GM12878 (cell line): ENCODE results near the gene STAMBPL1. TPM values are rescaled to one million over a fixed set of nuclear protein-coding genes. Genes with fewer than 3 reads are reported as not detected.

Source experiments
- ATAC-seq: fragments of 200-7000 bp; cut with Tn5 transposase; 3 replicates; pipeline ENCODE4 v1.9.1; 2020; ENCODE audit warnings: mild to moderate bottlenecking, moderate library complexity
- BruUV-seq: library from RNA; stranded (reverse); fragments of 400-500 nt; replicated peaks from 2 replicates; lab custom pipeline; 2021; lab: Mats Ljungman, UMichigan
- CTCF ChIA-PET: fragments of 300-600 bp; sonication (Branson Sonifier 250); formaldehyde crosslinking; extraction: SDS; loops from one replicate; lab custom pipeline; 2021; ENCODE audit warnings: inconsistent platforms; lab: Yijun Ruan, JAX
- POLR2A ChIA-PET: fragments of 350-600 bp; formaldehyde crosslinking; extraction: SDS; loops from one replicate; lab custom pipeline; 2021; ENCODE audit warnings: inconsistent platforms; lab: Charles Lee
- RAD21 ChIA-PET: fragments of 300-600 bp; sonication (Branson Sonifier 250); formaldehyde crosslinking; loops from one replicate; lab custom pipeline; 2023; ENCODE audit warnings: antibody characterized with exemption; ENCODE audit not compliant: unreplicated experiment; lab: Charles Lee
- SMC1A ChIA-PET: fragments of 300-600 bp; sonication (Branson Sonifier 250); formaldehyde crosslinking; loops from one replicate; lab custom pipeline; 2023; ENCODE audit not compliant: unreplicated experiment, uncharacterized antibody; lab: Charles Lee
- DNase-seq: peaks from one replicate; pipeline ENCODE4 v3.0.0-alpha.2; 2011; ENCODE audit warnings: low read depth, low spot score
- FAIRE-seq: peaks from 3 replicates; lab custom pipeline; 2011; peaks lifted over from hg19 to GRCh38; lab: Jason Lieb, UNC
- H2AFZ ChIP-seq: 2 replicates; pipeline ENCODE4 v1.6.0; 2011; ENCODE audit warnings: low read depth, low read length, control low read depth; ENCODE audit not compliant: control insufficient read depth
- H3K27ac ChIP-seq: 2 replicates; pipeline ENCODE4 v1.5.1; 2011; ENCODE audit warnings: control low read depth; ENCODE audit not compliant: control insufficient read depth, insufficient read depth
- H3K27me3 ChIP-seq, 2 experiments: replicated peaks in 1 of 2; 2 replicates each; pipeline versions ENCODE4 v1.6.0 to v1.6.1; 2011; ENCODE audit warnings: low read length in 1 of 2; ENCODE audit not compliant: control insufficient read depth in 2 of 2, insufficient read depth in 2 of 2
- H3K36me3 ChIP-seq, 2 experiments: 2 replicates each; pipeline ENCODE4 v1.5.1; 2011; ENCODE audit warnings: low read length in 1 of 2; ENCODE audit not compliant: control insufficient read depth in 2 of 2, insufficient read depth in 2 of 2
- H3K4me1 ChIP-seq: 2 replicates; pipeline ENCODE4 v1.6.1; 2011; ENCODE audit warnings: mild to moderate bottlenecking, low read length, moderate library complexity, mixed read lengths; ENCODE audit not compliant: control insufficient read depth, insufficient read depth
- H3K4me2 ChIP-seq: 2 replicates; pipeline ENCODE4 v1.6.0; 2011; ENCODE audit warnings: control low read depth; ENCODE audit not compliant: control insufficient read depth, insufficient read depth
- H3K4me3 ChIP-seq: fragments of 200-600 bp; sonication (generic); 2 replicates; pipeline ENCODE4 v1.5.1; 2016
- H3K79me2 ChIP-seq: 2 replicates; pipeline ENCODE4 v1.6.0; 2011; ENCODE audit warnings: low read length; ENCODE audit not compliant: control insufficient read depth, insufficient read depth
- H3K9ac ChIP-seq: 2 replicates; pipeline ENCODE4 v1.8.0; 2011; ENCODE audit warnings: low read length, control low read depth, mixed read lengths; ENCODE audit not compliant: control insufficient read depth, insufficient read depth
- H3K9me3 ChIP-seq: replicated peaks from 3 replicates; pipeline ENCODE4 v1.5.1; 2011; ENCODE audit warnings: mild to moderate bottlenecking, low read length; ENCODE audit not compliant: control insufficient read depth, insufficient read depth
- H4K20me1 ChIP-seq: 2 replicates; pipeline ENCODE4 v1.6.0; 2011; ENCODE audit not compliant: control insufficient read depth, insufficient read depth
- ASH2L ChIP-seq: fragments of 300-600, 200-600 bp; sonication (generic); IDR thresholded peaks from 2 replicates; pipeline ENCODE4 v1.6.1; 2017; ENCODE audit warnings: low read depth, mild to moderate bottlenecking, borderline replicate concordance
- BCL11A ChIP-seq: IDR thresholded peaks from 2 replicates; pipeline ENCODE4 v1.6.1; 2011; ENCODE audit warnings: low read depth, low read length
- HCFC1 ChIP-seq: fragments of 150-350 bp; IDR thresholded peaks from 2 replicates; pipeline ENCODE4 v1.6.1; 2014; ENCODE audit warnings: low read length
- POLR2AphosphoS5 ChIP-seq: IDR thresholded peaks from 2 replicates; pipeline ENCODE4 v1.6.1; 2011; ENCODE audit warnings: mild to moderate bottlenecking, low read length, inconsistent platforms
- RBBP5 ChIP-seq: fragments of 200-600 bp; sonication (generic); conservative IDR thresholded peaks from 2 replicates; pipeline ENCODE4 v1.6.1; 2016
- SMAD1 ChIP-seq: fragments of 450-650 bp; IDR thresholded peaks from 2 replicates; pipeline ENCODE4 v1.6.1; 2018; ENCODE audit warnings: mild to moderate bottlenecking, low read depth; ENCODE audit not compliant: partially characterized antibody
- SMAD5 ChIP-seq: IDR thresholded peaks from 2 replicates; pipeline ENCODE4 v1.6.1; 2016; ENCODE audit warnings: antibody characterized with exemption, low read depth
- TBL1XR1 ChIP-seq: IDR thresholded peaks from 2 replicates; pipeline ENCODE4 v1.6.1; 2012; ENCODE audit warnings: low read depth, low read length, improper control_type of control experiment
- WRNIP1 ChIP-seq: IDR thresholded peaks from 2 replicates; pipeline ENCODE4 v1.6.1; 2011; ENCODE audit warnings: low read depth, low read length, improper control_type of control experiment, borderline replicate concordance
- ZZZ3 ChIP-seq: IDR thresholded peaks from 2 replicates; pipeline ENCODE4 v1.6.1; 2011; ENCODE audit warnings: low read depth; ENCODE audit not compliant: control insufficient read depth, insufficient read length
- WGBS: methylation state at CpG from one replicate; pipeline ENCODE4 v1.1.6; 2016; ENCODE audit warnings: low lambda C conversion rate; ENCODE audit not compliant: insufficient replicate concordance, insufficient coverage; ENCODE audit errors: missing lambda C conversion rate; 5-methylcytosine and 5-hydroxymethylcytosine counted together
- in situ Hi-C: fragments of 300-500 bp; cut with MboI; formaldehyde crosslinking; loops from 9 replicates; pipeline ENCODE4 v1.14.3; 2018; ENCODE audit warnings: mixed read lengths
- intact Hi-C: fragments of 100-400 bp; cut with micrococcal nuclease; formaldehyde crosslinking; loops from one replicate; pipeline ENCODE4 v1.14.2; 2022; ENCODE audit not compliant: unreplicated experiment
- polyA plus RNA-seq, 11 experiments: library from polyadenylated mRNA; depleted of rRNA in 4 of 11; unstranded in 6 of 11; stranded (reverse) in 5 of 11; fragments of >200 nt; fragmentation: Nextera tagmentation in 4 of 11; fragmentation: Illumina TruSeq in 1 of 11; extraction: Ambion mirVana in 4 of 11; extraction: Trizol in 1 of 11; gene quantifications; 1 replicate in 1 of 11; 2 replicates in 10 of 11; pipeline versions ENCODE4 v1.2.1 to v1.2.3, GENCODE V29; 2011 to 2016; ENCODE audit warnings: inconsistent platforms in 2 of 11, missing spikeins in 2 of 11, low read depth in 1 of 11
- total RNA-seq, 4 experiments: library from RNA; depleted of rRNA in 3 of 4; stranded (reverse); fragments of >200 nt in 3 of 4; fragmentation: Illumina TruSeq in 1 of 4; extraction: Trizol in 1 of 4; gene quantifications; 2 replicates each; pipeline versions ENCODE4 v1.2.1 to v1.2.3, GENCODE V29; 2013 to 2021
- TF ChIP-seq, protein P1 (sequence below): IDR thresholded peaks from 2 replicates; pipeline ENCODE4 v1.6.1; 2012; ENCODE audit warnings: mild to moderate bottlenecking, low read depth, low read length

STAMBPL1 gene
- total and polyA plus RNA-seq, 10 of the 15 experiments (the other 5 are each of a cell fraction or from before 2014, with no cell fraction given): 7.5 to 44.1 (median 25.4) TPM

DNA sequence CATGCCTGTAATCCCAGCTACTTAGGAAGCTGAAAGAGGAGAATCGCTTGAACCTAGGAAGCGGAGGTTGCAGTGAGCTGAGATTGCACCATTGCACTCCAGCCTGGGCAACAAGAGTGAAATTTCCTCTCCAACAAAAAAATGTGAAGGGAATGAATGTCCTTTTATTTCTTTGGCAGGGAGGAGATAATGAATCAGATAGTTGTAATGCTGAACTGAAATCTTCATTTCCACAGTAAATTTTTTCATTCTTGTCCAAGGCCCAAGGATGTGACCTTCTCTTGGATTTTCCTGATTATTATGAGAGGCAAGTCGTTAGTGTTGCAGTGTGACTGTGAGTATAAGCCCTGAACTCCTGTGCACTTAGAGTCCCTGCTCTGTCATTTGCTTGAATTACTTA lies 13.6 kb downstream of the STAMBPL1 start:
- no peaks in the 10 kb centered on the region for H3K27me3 ChIP-seq
- H3K79me2 ChIP-seq: peaks cover 87% of the 10 kb centered on the region
- no peak overlapping the region for H3K4me3 ChIP-seq
- ChIA-PET SMC1A (interaction anchor here (0.7 to 5.2 kb wide), 7 partner anchors 11 to 315 kb away, joined by 3 to 50 read pairs (median 7); partner anchors contain the start of gene STAMBPL1), CTCF (interaction anchor here (0.6 to 1.8 kb wide), 2 partner anchors 59 to 143 kb away, joined by 3 to 5 read pairs; no protein-coding TSS in a partner anchor), RAD21 (interaction anchor here (13.0 kb wide), 1 partner anchor 7 kb away, joined by 249 read pairs; no protein-coding TSS in a partner anchor), POLR2A (interaction anchor here (0.9 to 13.1 kb wide), 3 partner anchors 6 to 38 kb away, joined by 3 to 248 read pairs (median 4); no protein-coding TSS in a partner anchor)
- H4K20me1 ChIP-seq: no peaks in the 10 kb centered on the region
- no peak for FAIRE-seq
- no peak overlapping the region for H3K4me2 ChIP-seq
- in situ Hi-C loops: no loop called here
- intact Hi-C loops: no loop called here
- no peaks in the 10 kb centered on the region for H3K9me3 ChIP-seq
- no peak overlapping the region for H3K27ac ChIP-seq
- peaks cover 42% of the 10 kb centered on the region for H3K4me1 ChIP-seq
- 100% methylated on average over 3 of the region's 3 CpGs for WGBS
- DNase-seq: no peak
- no peak overlapping the region for H3K9ac ChIP-seq
- H3K36me3 ChIP-seq: no peaks in the 10 kb centered on the region
- no TSS peak for BruUV-seq
- no peak overlapping the region for H2AFZ ChIP-seq
- TF ChIP-seq SMAD5 (no peak), RBBP5 (no peak), WRNIP1 (no peak), POLR2AphosphoS5 (no peak), BCL11A (no peak), ASH2L (no peak), SMAD1 (no peak), TBL1XR1 (no peak), ZZZ3 (no peak), HCFC1 (no peak)
- TF ChIP-seq, protein P1, sequence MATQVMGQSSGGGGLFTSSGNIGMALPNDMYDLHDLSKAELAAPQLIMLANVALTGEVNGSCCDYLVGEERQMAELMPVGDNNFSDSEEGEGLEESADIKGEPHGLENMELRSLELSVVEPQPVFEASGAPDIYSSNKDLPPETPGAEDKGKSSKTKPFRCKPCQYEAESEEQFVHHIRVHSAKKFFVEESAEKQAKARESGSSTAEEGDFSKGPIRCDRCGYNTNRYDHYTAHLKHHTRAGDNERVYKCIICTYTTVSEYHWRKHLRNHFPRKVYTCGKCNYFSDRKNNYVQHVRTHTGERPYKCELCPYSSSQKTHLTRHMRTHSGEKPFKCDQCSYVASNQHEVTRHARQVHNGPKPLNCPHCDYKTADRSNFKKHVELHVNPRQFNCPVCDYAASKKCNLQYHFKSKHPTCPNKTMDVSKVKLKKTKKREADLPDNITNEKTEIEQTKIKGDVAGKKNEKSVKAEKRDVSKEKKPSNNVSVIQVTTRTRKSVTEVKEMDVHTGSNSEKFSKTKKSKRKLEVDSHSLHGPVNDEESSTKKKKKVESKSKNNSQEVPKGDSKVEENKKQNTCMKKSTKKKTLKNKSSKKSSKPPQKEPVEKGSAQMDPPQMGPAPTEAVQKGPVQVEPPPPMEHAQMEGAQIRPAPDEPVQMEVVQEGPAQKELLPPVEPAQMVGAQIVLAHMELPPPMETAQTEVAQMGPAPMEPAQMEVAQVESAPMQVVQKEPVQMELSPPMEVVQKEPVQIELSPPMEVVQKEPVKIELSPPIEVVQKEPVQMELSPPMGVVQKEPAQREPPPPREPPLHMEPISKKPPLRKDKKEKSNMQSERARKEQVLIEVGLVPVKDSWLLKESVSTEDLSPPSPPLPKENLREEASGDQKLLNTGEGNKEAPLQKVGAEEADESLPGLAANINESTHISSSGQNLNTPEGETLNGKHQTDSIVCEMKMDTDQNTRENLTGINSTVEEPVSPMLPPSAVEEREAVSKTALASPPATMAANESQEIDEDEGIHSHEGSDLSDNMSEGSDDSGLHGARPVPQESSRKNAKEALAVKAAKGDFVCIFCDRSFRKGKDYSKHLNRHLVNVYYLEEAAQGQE: no peak
- TF ChIP-seq, all 136 proteins: peak for 0
- no peak for ATAC-seq
